ENCODE results near the gene PYY.
"Not testable (repeated sequence)": the region's sequence is repeated elsewhere in the genome, so short reads cannot be mapped to it uniquely, and the experiment has no call there.

GRCh38 chr17:43971436-43971835 lies 17.7 kb upstream of the PYY start:
- not testable (repeated sequence) for TF ChIP-seq POLR2A, POLR2AphosphoS5, SPI1, POU2F2 (IDR thresholded peaks at IDR 0.05; ENCODE audit: low read depth, low read length)

Measured in GM12891 (cell line).